Activated naive CD4-positive, alpha-beta T cell treated with Interleukin-2 at 50 U/mL for 16 hours (primary cell): ENCODE measurements around the gene KATNAL2.
A peak's percentile ranks its signal among the peaks of the same experiment; 100 is the strongest.

Experiments
- DNase-seq: peaks from one replicate; pipeline ENCODE4 v3.0.0-alpha.2; 2020

KATNAL2 gene, protein sequence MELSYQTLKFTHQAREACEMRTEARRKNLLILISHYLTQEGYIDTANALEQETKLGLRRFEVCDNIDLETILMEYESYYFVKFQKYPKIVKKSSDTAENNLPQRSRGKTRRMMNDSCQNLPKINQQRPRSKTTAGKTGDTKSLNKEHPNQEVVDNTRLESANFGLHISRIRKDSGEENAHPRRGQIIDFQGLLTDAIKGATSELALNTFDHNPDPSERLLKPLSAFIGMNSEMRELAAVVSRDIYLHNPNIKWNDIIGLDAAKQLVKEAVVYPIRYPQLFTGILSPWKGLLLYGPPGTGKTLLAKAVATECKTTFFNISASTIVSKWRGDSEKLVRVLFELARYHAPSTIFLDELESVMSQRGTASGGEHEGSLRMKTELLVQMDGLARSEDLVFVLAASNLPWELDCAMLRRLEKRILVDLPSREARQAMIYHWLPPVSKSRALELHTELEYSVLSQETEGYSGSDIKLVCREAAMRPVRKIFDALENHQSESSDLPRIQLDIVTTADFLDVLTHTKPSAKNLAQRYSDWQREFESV

GRCh38 chr18:46917108-46917802 lies at the start of gene KATNAL2, which contains the start of gene PIAS2:
KATNAL2 (plus strand) TSS chr18:46917602; CDS start chr18:46946873, 29,271 bp downstream.
PIAS2 (minus strand) TSS chr18:46917507; CDS start chr18:46917345, 162 bp downstream.
- peak; percentile 77 for DNase-seq

DNA sequence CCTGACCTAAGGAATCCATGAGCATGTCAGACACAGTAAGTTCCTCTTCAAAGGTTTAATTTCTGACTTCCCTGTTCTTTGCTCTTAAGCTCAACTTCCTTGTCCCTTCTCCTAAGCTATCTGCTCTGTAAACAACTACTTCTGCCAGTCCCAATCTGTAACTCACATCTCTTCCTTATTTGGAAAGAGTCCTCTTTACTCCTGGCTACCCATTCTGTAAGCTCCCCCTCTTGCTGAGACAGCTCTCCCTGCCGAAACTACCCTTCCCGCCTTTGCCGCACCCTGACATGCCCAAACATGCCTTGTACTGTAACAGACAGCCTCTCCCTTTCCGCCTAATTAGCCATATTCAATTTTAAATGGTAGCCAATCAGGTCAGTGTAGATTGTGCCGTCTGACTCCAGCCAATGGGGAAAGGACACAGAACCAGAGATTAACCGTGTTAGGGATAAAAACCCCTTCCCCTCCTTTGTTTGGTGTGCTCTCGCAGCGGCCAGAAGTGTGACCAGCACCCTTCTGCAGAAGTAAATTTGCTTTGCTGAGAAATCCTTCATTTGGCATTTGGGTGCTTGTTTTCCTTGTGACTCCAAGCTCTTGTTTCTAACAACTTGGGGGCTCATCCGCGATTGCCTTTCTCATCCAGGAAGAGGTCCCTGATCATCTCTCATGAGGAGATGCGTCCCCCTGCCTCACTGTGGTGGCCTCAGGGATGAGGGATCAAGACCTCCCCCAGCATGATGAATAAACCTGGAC lies 49.1 kb upstream of the KATNAL2 start:
- no peak for DNase-seq

DNA sequence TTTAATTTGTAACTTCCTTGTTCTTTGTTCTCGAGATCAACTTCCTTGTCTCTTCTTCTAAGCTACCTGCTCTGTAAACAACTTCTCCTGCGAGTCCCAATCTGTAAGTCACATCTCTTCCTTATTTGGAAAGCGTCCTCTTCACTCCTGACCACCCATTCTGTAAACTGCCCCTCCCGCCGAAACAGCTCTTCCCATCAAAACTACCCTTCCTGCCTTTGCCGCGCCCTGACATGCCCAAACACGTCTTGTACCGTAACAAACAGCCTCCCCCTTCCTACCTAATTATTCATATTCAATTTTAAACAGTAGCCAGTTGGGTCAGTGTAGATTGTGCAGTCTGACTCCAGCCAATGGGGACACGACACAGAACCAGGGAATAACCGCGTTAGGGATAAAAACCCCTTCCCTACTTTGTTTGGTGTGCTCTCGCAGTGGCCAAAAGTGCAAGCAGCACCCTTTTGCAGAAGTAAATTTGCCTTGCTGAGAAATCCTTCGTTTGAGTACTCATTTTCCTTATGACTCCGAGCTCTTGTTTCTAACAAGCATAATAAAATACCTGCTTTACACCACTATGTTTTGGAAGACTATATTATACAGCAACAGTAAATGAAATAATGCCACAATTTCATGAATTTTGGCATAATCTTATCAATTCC lies 39.9 kb upstream of the KATNAL2 start:
- DNase-seq: no peak

- DNase-seq: no peak
These were observed 34.2 kb upstream of the KATNAL2 start for GRCh38 chr18:46883180-46883579.

GRCh38 chr18:46886893-46887292 lies 30.5 kb upstream of the KATNAL2 start:
- no peak for DNase-seq

DNA sequence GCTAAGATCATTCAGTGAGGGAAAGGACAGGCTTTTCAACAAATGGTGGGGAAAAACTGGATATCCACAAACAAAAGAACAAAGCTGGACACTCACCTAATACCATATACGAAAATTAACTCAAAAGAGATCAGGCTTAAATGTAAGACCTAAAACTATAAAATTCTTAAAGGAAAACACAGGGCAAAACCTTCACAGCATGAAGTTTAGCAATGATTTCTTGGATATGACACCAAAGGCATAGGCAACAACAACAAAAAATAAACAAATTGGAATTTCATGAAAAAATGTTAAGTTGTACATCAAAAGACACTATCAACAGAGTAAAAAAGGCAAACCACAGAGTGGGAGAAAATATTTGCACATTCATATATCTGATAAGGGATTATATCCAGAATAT lies 28.4 kb upstream of the KATNAL2 start:
- DNase-seq: no peak

DNA sequence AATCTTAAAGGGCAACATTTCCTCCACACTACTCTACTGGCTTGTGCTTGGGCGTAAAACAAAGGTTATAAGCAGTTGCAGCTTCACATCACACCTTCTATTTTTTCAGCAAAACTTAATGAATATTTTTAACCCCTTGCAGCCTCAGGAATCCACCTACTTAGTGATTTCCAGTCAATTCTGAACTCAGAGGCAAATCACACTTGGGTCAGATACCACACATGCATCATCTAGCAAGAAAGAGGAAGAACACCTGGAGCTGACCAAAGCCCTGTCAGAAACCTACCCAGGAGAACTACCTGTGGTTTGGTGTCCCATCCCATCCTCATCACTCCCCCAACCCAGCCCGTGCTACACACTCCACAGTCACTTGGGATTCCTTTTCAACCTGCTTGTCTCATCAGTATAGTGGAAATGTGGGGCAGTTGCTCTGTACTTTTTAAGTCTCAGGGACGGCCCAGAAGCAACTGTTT lies 25.6 kb upstream of the KATNAL2 start:
- DNase-seq: no peak

DNA sequence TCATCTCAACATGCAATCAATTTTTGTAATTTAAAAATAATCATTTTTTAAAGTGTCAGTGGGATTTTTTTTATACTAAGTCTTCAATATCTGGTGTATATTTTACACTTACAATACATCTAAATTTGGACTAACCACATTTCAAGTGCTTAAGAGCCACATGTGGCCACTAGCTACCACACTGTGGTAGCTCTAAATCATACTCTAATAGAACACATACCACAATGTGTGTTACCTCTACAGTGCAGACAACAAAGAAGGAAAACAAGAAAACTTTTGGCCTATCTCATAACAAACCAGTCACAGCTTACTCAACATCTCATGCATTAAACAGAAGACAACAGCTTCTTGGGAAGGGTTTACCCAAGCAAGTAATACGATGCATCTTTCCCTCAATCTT lies 24.6 kb upstream of the KATNAL2 start:
- no peak for DNase-seq

- no peak for DNase-seq
These were observed 24.0 kb upstream of the KATNAL2 start for GRCh38 chr18:46893360-46893759.

GRCh38 chr18:46894124-46894523 lies 23.3 kb upstream of the KATNAL2 start:
- DNase-seq: no peak

DNA sequence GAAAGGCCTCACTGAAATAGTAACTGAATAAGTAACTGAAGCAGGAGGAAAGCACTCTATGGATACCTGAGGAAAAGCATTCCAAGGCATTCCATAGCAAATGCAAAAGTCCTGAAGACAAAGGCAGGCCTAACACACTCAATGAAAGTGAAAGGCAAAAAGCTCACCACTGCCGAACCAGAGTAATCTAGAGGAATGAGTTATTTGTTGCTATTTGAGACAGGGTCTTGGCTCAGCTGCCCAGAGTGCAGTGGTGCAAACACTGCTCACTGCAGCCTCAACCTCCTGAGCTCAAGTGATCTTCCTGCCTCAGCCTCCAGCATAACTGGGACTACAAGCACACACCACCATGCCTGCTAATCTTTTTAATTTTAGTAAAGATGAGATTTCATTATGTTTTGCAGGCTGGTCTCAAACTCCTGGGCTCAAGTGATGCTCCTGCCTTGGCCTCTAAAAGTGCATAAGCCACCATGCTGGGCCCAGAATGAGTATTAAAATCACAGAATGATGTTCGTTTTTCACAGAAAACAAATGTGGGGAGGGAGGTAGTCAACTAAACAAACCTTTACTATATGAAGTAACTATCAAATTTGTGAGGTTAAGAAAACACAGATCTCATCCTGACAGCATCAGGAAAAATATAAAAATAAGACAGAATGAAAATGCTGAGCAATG lies 18.0 kb upstream of the KATNAL2 start:
- DNase-seq: no peak

DNA sequence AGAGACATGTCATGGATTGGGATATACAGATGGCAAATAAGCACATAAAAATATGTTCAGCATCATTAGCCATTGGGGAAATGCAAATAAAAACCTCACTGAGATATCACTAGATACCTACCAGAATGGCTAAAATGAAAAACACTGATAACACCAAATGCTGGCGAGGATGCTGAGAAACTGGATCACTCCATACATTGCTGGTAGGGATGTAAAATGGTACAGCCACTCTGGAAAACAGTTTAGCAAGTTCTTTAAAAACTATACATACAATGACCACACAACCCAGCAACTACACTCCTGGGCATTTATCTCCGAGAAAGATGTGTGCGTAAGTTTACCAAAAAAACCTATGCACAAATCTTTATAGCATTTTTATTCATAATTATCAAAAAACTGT lies 14.0 kb upstream of the KATNAL2 start:
- no peak for DNase-seq

DNA sequence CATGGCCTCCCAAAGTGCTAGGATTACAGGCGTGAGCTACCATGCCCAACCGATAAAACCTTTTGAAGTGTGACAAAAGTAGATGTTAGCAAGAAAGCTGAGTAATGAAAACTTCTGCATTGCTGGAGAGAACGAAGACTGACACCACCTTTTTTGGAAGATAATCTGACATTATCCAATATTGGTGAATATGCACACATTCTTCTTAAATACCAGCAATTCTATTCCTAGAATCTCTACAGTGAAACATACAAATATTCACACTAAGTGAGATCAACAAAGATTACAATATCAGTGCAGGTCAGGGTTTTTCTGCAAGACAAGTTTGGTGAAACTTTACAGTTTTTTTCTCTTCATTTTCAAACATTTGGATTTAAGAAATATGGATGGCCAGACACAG lies 7.9 kb upstream of the KATNAL2 start:
- no peak for DNase-seq

DNA sequence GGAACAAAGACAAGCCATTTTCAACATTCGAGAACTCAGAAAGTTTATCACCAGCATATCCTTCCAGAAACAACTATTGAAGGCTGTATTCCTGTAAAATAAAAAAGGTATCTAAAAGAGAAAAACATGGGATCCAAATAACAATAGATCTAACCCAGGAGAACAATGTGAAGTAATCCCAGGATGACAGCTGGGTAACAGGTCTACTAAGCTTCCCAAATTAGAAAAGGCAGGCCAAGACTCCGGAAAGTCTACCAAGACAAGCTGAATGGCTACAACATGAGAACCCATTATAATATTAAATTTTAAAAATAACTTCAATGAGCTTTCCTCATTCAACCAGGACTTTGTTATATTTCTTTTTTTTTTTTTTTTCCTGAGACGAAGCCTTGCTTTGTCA lies 6.5 kb upstream of the KATNAL2 start:
- DNase-seq: no peak

DNA sequence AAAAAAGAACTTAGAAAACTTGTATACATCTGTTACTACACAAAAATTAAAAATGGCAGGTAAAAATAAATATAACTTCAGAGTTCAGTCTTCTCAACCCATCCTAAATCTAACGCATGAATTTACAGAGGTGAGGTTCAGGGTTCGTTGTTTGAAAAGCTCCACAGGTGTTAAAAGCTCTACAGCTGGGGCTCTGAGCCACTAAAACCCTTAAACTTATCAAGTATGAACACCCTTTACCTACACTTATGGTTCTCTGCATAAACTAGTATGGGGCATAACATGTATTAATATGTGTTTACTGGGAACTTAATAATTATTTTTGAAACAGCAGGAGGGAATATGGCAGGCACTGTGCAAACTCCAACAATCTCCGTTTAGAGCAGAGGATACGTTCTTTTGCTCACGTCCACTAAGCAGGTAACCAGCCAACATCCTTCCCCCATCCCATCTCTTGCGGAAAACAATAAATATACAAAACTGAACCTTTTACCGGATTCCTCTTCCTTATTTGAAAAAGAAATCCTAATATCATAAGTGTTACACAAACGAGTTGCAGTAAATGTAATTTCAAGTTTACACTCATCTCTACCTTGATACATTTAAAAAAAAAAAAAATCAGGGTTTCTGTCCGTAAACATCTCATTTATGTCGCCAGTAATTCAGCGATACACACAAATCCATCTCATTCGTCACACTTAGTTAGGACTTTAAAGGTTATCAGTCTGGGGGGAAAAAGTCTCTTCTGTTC lies 1.4 kb upstream of the KATNAL2 start:
- DNase-seq: no peak

DNA sequence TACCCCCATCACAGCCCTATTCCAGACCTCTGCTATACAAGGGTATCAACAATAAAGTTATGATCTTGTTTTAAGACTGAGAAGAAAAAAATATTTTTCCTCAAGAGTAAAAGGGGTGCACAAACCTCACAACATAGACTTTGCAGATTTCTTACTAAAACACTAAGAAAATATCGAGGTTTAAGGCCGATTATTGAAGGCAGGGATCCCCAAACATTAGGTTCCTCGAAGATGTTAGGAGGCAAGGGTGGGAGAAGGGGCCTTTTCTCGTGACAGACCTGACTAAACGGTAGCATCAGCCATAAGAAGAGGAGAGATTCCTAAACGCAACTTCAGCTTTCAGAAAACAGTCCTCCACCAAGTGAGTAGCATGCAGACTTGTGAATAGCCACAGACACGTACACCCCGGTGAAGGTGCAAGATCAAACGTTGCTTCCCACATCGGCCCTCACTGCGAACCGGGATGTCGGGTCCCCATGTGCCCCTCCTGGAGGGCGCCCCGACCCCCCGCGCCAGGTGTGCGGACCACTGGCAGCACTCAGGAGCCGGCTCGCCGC lies 773 bp upstream of the KATNAL2 start:
- DNase-seq: no peak

DNA sequence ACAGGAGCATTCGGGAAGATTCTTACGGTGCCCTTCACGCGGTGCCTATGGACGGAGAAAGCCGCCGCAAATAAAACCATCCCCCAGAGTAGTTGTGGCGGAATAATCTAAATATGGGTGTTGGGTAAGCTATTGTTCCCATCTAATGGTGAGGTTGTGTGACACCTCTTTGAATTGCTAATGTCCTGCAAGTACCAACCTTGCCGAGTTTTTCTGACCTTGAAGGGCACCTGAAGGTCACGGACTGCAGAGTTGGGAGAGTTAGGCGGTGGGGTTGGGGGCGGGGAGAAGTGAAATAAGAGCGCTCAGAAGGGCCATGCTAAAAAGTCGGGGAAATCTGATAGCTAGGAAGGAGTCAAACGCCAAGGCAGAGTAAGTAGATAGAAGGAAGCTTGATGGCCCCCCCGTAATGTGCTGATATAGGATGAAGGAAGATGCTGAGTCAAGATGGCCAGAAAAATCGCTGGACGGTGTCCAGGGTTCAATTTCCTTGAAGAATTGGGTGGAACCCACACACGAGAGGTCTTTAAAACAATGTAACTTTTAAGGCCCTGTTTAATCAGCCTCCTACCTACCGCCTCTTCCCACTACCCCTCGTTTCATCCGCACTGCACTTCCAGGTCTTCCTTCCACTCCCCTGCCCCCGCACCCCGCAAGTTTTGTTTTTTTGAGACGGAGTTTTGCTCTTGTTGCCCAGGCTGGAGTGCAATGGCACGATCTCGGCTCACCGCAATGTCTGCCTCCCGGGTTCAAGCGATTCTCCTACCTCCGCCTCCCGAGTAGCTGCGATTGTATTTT lies 600 bp downstream of the KATNAL2 start:
- peak; percentile 9 for DNase-seq

DNA sequence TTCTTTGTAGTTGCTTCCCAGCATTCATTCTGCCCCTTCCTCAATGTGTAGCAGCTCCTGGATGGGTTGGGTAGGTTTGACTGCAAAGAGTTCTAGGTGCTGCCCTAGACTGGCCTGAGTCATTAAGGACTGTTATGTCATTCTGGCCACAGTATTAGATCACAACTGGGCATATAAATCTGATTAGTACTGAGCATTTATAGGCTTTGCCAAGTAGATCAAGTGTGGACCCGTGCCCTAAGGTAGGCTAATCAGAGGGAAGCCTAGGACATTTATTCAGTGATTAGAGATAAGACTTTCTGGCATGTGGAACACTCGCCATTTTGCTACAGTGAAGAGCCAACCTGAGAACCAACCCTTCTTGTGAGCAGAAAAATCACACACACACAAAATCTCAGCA lies 2.7 kb downstream of the KATNAL2 start:
- DNase-seq: no peak

DNA sequence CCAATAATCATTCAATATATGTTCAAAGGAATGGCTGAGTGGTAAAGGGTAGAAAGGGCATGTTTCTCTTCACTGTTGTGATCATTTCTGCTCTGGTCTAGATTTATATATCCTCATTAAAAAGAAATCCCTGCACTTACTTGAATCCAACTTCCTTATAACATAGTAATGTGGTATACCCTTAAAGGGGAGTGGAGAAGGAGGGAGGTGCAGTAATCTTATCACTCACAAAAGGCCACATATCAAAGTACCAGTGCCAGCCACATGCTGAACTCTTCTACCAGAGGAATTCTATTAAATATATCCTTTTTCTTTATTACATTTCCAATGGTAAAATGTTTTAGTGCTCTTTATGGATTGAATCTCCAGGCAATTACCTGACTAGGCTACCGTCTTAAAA lies 3.3 kb downstream of the KATNAL2 start:
- no peak for DNase-seq

GRCh38 chr18:46939337-46939963 lies 22.0 kb downstream of the KATNAL2 start:
- no peak for DNase-seq
